OCI-LY3 (cell line): ENCODE results near the gene CTNND2.

Source experiments
- H2AFZ ChIP-seq: fragments of 200-600, 300-600 bp; shearing (Covaris generic); 2 replicates; pipeline ENCODE4 v1.6.0; 2014; ENCODE audit warnings: antibody characterized with exemption, low read depth, low read length
- H3K27ac ChIP-seq: fragments of 200-600, 300-600 bp; sonication (generic); 2 replicates; pipeline ENCODE4 v1.5.1; 2014; ENCODE audit warnings: mild to moderate bottlenecking, low read length, moderate library complexity, mixed read lengths
- H3K27me3 ChIP-seq: fragments of 200-600, 300-600 bp; sonication (generic); 2 replicates; pipeline ENCODE4 v1.6.1; 2014; ENCODE audit warnings: low read depth, low read length, mixed read lengths
- H3K36me3 ChIP-seq: fragments of 200-600, 300-600 bp; sonication (generic); replicated peaks from 2 replicates; pipeline ENCODE3; 2014; ENCODE audit warnings: low read depth, low read length, mixed read lengths
- H3K4me1 ChIP-seq: fragments of 300-600, 200-600 bp; sonication (generic); 2 replicates; pipeline ENCODE4 v1.6.1; 2014; ENCODE audit warnings: low read length, mixed read lengths
- H3K4me2 ChIP-seq: fragments of 200-600, 300-600 bp; sonication (generic); 2 replicates; pipeline ENCODE4 v1.6.1; 2014; ENCODE audit warnings: low read length, mixed read lengths
- H3K4me3 ChIP-seq: fragments of 300-600, 200-600 bp; sonication (generic); 2 replicates; pipeline ENCODE4 v1.5.1; 2014; ENCODE audit warnings: antibody characterized with exemption, mild to moderate bottlenecking, low read length, moderate library complexity
- H3K79me2 ChIP-seq: fragments of 300-600, 200-600 bp; shearing (Covaris generic); 2 replicates; pipeline ENCODE4 v1.6.1; 2014; ENCODE audit warnings: mild to moderate bottlenecking, low read length, mixed read lengths
- H3K9ac ChIP-seq: fragments of 300-600, 200-600 bp; shearing (Covaris generic); 2 replicates; pipeline ENCODE4 v1.6.0; 2014; ENCODE audit warnings: mild to moderate bottlenecking, low read length, moderate library complexity
- H3K9me3 ChIP-seq: fragments of 200-600, 300-600 bp; shearing (Covaris generic); 2 replicates; pipeline ENCODE4 v1.6.1; 2014; ENCODE audit warnings: low read length, mixed read lengths; ENCODE audit not compliant: insufficient read depth
- H4K20me1 ChIP-seq: fragments of 200-600, 300-600 bp; sonication (generic); 2 replicates; pipeline ENCODE4 v1.6.1; 2016; ENCODE audit warnings: low read length, mixed read lengths; ENCODE audit not compliant: insufficient read depth
- CTCF ChIP-seq: fragments of 200-600, 300-600 bp; sonication (generic); IDR thresholded peaks from 2 replicates; pipeline ENCODE4 v1.5.1; 2014; ENCODE audit warnings: antibody characterized with exemption, low read length, low read depth
- EZH2phosphoT487 ChIP-seq: fragments of 200-600 bp; shearing (Covaris generic); IDR thresholded peaks from 2 replicates; pipeline ENCODE4 v1.6.1; 2018; ENCODE audit warnings: antibody characterized with exemption, mixed run types, low read depth

Gene CTNND2

GRCh38 chr5:11139217-11139865 is 764.9 kb downstream of the CTNND2 start:
- Histone ChIP-seq H4K20me1 (no peaks in the 10 kb centered on the region), H3K27me3 (peaks cover 5% of the 10 kb centered on the region; the same call in 1 of the 2 replicates), H3K9me3 (no peaks in the 10 kb centered on the region), H3K36me3 (no peaks in the 10 kb centered on the region), H3K27ac (no peak overlapping the region), H3K4me2 (no peak overlapping the region), H2AFZ (no peak overlapping the region), H3K4me1 (peaks cover 14% of the 10 kb centered on the region), H3K79me2 (no peaks in the 10 kb centered on the region), H3K4me3 (no peak overlapping the region), H3K9ac (no peak overlapping the region)
- TF ChIP-seq EZH2phosphoT487 (no peak), CTCF (no peak)

- H3K79me2 ChIP-seq, result no peaks in the 10 kb centered on the region
- no peak overlapping the region for H3K9ac ChIP-seq
- no peak overlapping the region for H2AFZ ChIP-seq
- H3K36me3 ChIP-seq, result no peaks in the 10 kb centered on the region
- no peaks in the 10 kb centered on the region for H4K20me1 ChIP-seq
- H3K27me3 ChIP-seq, result no peaks in the 10 kb centered on the region
- H3K4me3 ChIP-seq, result no peak overlapping the region
- no peak overlapping the region for H3K27ac ChIP-seq
- no peak overlapping the region for H3K4me2 ChIP-seq
- no peaks in the 10 kb centered on the region for H3K4me1 ChIP-seq
- H3K9me3 ChIP-seq, result no peaks in the 10 kb centered on the region
- TF ChIP-seq EZH2phosphoT487 (no peak), CTCF (no peak)
Measured at GRCh38 chr5:11130131-11130530, 774.1 kb downstream of the CTNND2 start.

- no peaks in the 10 kb centered on the region for H3K79me2 ChIP-seq
- no peak overlapping the region for H3K4me2 ChIP-seq
- no peak overlapping the region for H2AFZ ChIP-seq
- no peak overlapping the region for H3K4me3 ChIP-seq
- H3K27me3 ChIP-seq, result no peaks in the 10 kb centered on the region
- H3K36me3 ChIP-seq, result no peaks in the 10 kb centered on the region
- H3K9ac ChIP-seq, result no peak overlapping the region
- no peak for TF ChIP-seq EZH2phosphoT487
- no peak for TF ChIP-seq CTCF
- H3K9me3 ChIP-seq, result no peaks in the 10 kb centered on the region
- no peaks in the 10 kb centered on the region for H4K20me1 ChIP-seq
- no peak overlapping the region for H3K27ac ChIP-seq
- no peaks in the 10 kb centered on the region for H3K4me1 ChIP-seq
Measured at GRCh38 chr5:11128021-11128420, 776.2 kb downstream of the CTNND2 start.

- Histone ChIP-seq H3K27me3 (no peaks in the 10 kb centered on the region), H3K79me2 (no peaks in the 10 kb centered on the region), H3K9me3 (no peaks in the 10 kb centered on the region), H3K9ac (no peak overlapping the region), H3K4me1 (no peaks in the 10 kb centered on the region), H3K27ac (no peak overlapping the region), H3K4me3 (no peak overlapping the region), H4K20me1 (no peaks in the 10 kb centered on the region), H3K4me2 (no peak overlapping the region), H2AFZ (no peak overlapping the region), H3K36me3 (no peaks in the 10 kb centered on the region)
- TF ChIP-seq CTCF (no peak), EZH2phosphoT487 (no peak)
Measured at GRCh38 chr5:11126844-11127243, 777.4 kb downstream of the CTNND2 start.
